ENCODE data around the gene ACBD6. TPM values are rescaled to one million over a fixed set of nuclear protein-coding genes. Genes with fewer than 3 reads are reported as not detected.

Gene ACBD6
- total and polyA plus RNA-seq, 2 donors (not counting 1 experiment from before 2014, with no cell fraction given), result 52.9 to 80.9 TPM

- CTCF ChIA-PET, result no interaction called here
- H3K9me3 Mint-ChIP-seq (ENCODE audit: insufficient read depth), result peaks cover 25% of the 10 kb centered on the region
- H3K79me2 ChIP-seq (ENCODE audit: control insufficient read depth, insufficient read depth, low read length), result peaks cover 6% of the 10 kb centered on the region
- WGBS (ENCODE audit: insufficient coverage), result no CpG with 5 or more reads among the region's 1 CpG
- H3K4me3 ChIP-seq (ENCODE audit: control extremely low read depth in 1 of 5, extremely low read depth in 1 of 5, insufficient read depth in 1 of 5, low read depth in 2 of 5, low read length in 4 of 5), result no peak overlapping the region
- H2AFZ ChIP-seq (ENCODE audit: insufficient read depth, low read depth, low read length, poor library complexity, severe bottlenecking), result no peak overlapping the region
- POLR2A ChIA-PET, result no interaction called here
- no peaks in the 10 kb centered on the region for H3K27me3 ChIP-seq (replicated peaks in 1 of 4; ENCODE audit: control extremely low read depth in 1 of 4, control insufficient read depth in 3 of 4, insufficient read depth in 4 of 4, low read length in 3 of 4)
- no peak overlapping the region for H3K4me3 Mint-ChIP-seq
- H3K9ac ChIP-seq (ENCODE audit: low read length), result no peak overlapping the region
- no peak for TF ChIP-seq EZH2 (IDR thresholded peaks at IDR 0.05; ENCODE audit: borderline replicate concordance, insufficient read depth, low read depth, low read length, poor library complexity, severe bottlenecking)
- no peak for ATAC-seq (ENCODE audit: low read depth)
- intact Hi-C loops (cut with micrococcal nuclease), result no loop called here
- H3K27ac ChIP-seq (ENCODE audit: low read length in 2 of 2), result no peak overlapping the region
- no peak overlapping the region for H3K27ac Mint-ChIP-seq
- H3K36me3 ChIP-seq (replicated peaks in 1 of 2; ENCODE audit: control extremely low read depth in 1 of 2, control insufficient read depth in 1 of 2, extremely low read depth in 1 of 2, insufficient read depth in 2 of 2, low read length in 1 of 2), result no peaks in the 10 kb centered on the region
- H3K4me1 Mint-ChIP-seq, result no peaks in the 10 kb centered on the region
- H3K4me1 ChIP-seq (ENCODE audit: control insufficient read depth in 2 of 2, insufficient read depth in 2 of 2, low read length in 2 of 2), result no peaks in the 10 kb centered on the region
- DNase-seq, result no peak
- H3K27me3 Mint-ChIP-seq, result no peaks in the 10 kb centered on the region
- peaks cover 4 to 33% (median 12%) of the 10 kb centered on the region in 3 donors for H3K9me3 ChIP-seq (ENCODE audit: control extremely low read depth in 1 of 3, control insufficient read depth in 2 of 3, insufficient read depth in 1 of 3, low read length in 2 of 3)
- no peak overlapping the region for H3K4me2 ChIP-seq (replicated peaks; ENCODE audit: low read depth, low read length, poor library complexity, severe bottlenecking)
- H4K20me1 ChIP-seq (ENCODE audit: control insufficient read depth, insufficient read depth, low read length, poor library complexity, severe bottlenecking), result no peaks in the 10 kb centered on the region
These were observed 115.0 kb downstream of the ACBD6 start for GRCh38 chr1:180387413-180387812.

DNA sequence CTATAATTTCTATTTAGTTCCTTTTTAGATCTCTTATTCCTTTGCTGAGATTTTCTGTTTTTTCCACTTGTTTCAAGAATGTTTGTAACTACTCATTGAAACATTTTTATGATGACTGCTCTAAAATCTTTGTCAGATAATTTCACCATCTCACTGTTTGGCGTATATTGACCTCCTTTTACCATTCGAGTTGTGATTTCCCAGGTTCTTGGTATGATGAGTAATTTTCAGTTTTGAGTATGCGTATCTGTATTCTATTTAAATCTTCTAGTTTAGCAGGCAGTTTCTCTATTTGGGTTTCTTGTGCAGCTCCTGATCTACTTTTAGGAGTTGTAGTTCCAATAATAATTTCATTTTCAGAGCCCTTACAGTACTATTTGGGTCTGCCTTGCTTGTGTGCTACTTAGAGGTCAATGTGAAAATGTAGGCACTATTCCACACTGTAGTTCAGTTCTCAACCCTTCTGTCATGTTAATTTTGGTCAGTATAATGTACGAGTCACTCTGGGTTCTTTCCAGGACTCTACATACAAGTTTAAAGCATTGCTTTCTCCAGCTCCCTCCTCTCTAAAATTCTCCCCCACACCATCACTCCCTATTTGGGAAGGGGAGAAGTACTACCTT is 115.5 kb downstream of the ACBD6 start:
- Histone ChIP-seq H2AFZ (ENCODE audit: insufficient read depth, low read depth, low read length, poor library complexity, severe bottlenecking) (no peak overlapping the region), H3K79me2 (ENCODE audit: control insufficient read depth, insufficient read depth, low read length) (peaks cover 12% of the 10 kb centered on the region), H3K27ac (ENCODE audit: low read length in 2 of 2) (no peak overlapping the region), H3K36me3 (replicated peaks in 1 of 2; ENCODE audit: control extremely low read depth in 1 of 2, control insufficient read depth in 1 of 2, extremely low read depth in 1 of 2, insufficient read depth in 2 of 2, low read length in 1 of 2) (no peaks in the 10 kb centered on the region), H3K4me1 (ENCODE audit: control insufficient read depth in 2 of 2, insufficient read depth in 2 of 2, low read length in 2 of 2) (no peaks in the 10 kb centered on the region), H3K4me3 (ENCODE audit: control extremely low read depth in 1 of 5, extremely low read depth in 1 of 5, insufficient read depth in 1 of 5, low read depth in 2 of 5, low read length in 4 of 5) (no peak overlapping the region), H4K20me1 (ENCODE audit: control insufficient read depth, insufficient read depth, low read length, poor library complexity, severe bottlenecking) (no peaks in the 10 kb centered on the region), H3K9me3 (ENCODE audit: control extremely low read depth in 1 of 3, control insufficient read depth in 2 of 3, insufficient read depth in 1 of 3, low read length in 2 of 3) (peaks cover 3 to 33% (median 14%) of the 10 kb centered on the region in 3 donors), H3K4me2 (replicated peaks; ENCODE audit: low read depth, low read length, poor library complexity, severe bottlenecking) (no peak overlapping the region), H3K27me3 (replicated peaks in 1 of 4; ENCODE audit: control extremely low read depth in 1 of 4, control insufficient read depth in 3 of 4, insufficient read depth in 4 of 4, low read length in 3 of 4) (no peaks in the 10 kb centered on the region), H3K9ac (ENCODE audit: low read length) (no peak overlapping the region)
- peaks cover 27% of the 10 kb centered on the region for H3K9me3 Mint-ChIP-seq (ENCODE audit: insufficient read depth)
- H3K27ac Mint-ChIP-seq, result no peak overlapping the region
- ChIA-PET POLR2A (no interaction called here), CTCF (no interaction called here)
- no CpG with 5 or more reads among the region's 4 CpGs for WGBS (ENCODE audit: insufficient coverage)
- DNase-seq (no peak), ATAC-seq (ENCODE audit: low read depth) (no peak)
- H3K4me3 Mint-ChIP-seq, result no peak overlapping the region
- TF ChIP-seq EZH2 (IDR thresholded peaks at IDR 0.05; ENCODE audit: borderline replicate concordance, insufficient read depth, low read depth, low read length, poor library complexity, severe bottlenecking), result no peak
- TF ChIP-seq, protein P1, sequence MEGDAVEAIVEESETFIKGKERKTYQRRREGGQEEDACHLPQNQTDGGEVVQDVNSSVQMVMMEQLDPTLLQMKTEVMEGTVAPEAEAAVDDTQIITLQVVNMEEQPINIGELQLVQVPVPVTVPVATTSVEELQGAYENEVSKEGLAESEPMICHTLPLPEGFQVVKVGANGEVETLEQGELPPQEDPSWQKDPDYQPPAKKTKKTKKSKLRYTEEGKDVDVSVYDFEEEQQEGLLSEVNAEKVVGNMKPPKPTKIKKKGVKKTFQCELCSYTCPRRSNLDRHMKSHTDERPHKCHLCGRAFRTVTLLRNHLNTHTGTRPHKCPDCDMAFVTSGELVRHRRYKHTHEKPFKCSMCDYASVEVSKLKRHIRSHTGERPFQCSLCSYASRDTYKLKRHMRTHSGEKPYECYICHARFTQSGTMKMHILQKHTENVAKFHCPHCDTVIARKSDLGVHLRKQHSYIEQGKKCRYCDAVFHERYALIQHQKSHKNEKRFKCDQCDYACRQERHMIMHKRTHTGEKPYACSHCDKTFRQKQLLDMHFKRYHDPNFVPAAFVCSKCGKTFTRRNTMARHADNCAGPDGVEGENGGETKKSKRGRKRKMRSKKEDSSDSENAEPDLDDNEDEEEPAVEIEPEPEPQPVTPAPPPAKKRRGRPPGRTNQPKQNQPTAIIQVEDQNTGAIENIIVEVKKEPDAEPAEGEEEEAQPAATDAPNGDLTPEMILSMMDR (IDR thresholded peaks at IDR 0.05), result no peak
- no peaks in the 10 kb centered on the region for H3K27me3 Mint-ChIP-seq
- no peaks in the 10 kb centered on the region for H3K4me1 Mint-ChIP-seq
- intact Hi-C loops (cut with micrococcal nuclease), result no loop called here

Measured in B cell (primary cell).